Activated naive CD8-positive, alpha-beta T cell treated with anti-CD3 and anti-CD28 coated beads, Interleukin-2, amount 10 ng/mL, durations not matched to agents 7 days and 5 days (primary cell): ENCODE data around the gene GLI3. TPM values are rescaled to one million over a fixed set of nuclear protein-coding genes. Genes with fewer than 3 reads are reported as not detected.

Experiments used
- ATAC-seq: fragments of 150-1000 bp; cut with Tn5 transposase; one replicate; pipeline ENCODE4 v1.10.0; 2021; ENCODE audit warnings: low read depth, moderate library complexity
- POLR2A ChIA-PET: fragments of 350-600 bp; sonication (Branson Sonifier 250); formaldehyde crosslinking; loops from one replicate; lab custom pipeline; 2021; ENCODE audit warnings: antibody characterized with exemption; lab: Charles Lee
- DNase-seq: peaks from one replicate; pipeline ENCODE4 v3.0.0; 2021
- H3K27ac Mint-ChIP-seq: one replicate; pipeline ENCODE4 v1.8.0; 2022; ENCODE audit warnings: mild to moderate bottlenecking, mixed read lengths
- H3K27me3 Mint-ChIP-seq: one replicate; pipeline ENCODE4 v1.8.0; 2022; ENCODE audit warnings: mild to moderate bottlenecking, moderate library complexity, mixed read lengths
- H3K36me3 Mint-ChIP-seq: one replicate; pipeline ENCODE4 v1.8.0; 2021; ENCODE audit warnings: mild to moderate bottlenecking, mixed read lengths
- H3K4me1 Mint-ChIP-seq: one replicate; pipeline ENCODE4 v1.8.0; 2021; ENCODE audit warnings: mixed read lengths
- H3K4me3 Mint-ChIP-seq: one replicate; pipeline ENCODE4 v1.8.0; 2022; ENCODE audit warnings: mild to moderate bottlenecking, moderate library complexity, mixed read lengths
- H3K9me3 Mint-ChIP-seq: one replicate; pipeline ENCODE4 v1.8.0; 2021; ENCODE audit warnings: mixed read lengths
- total RNA-seq, 2 experiments: library from RNA; stranded (reverse); gene quantifications; one replicate each; pipeline ENCODE4 v1.2.3, GENCODE V29; 2021

The GLI3 gene
- total RNA-seq, 2 experiments from 2014 or later: 0.75 to 1.3 TPM

GRCh38 chr7:41927380-41927779 lies 309.6 kb downstream of the GLI3 start:
- no peak for DNase-seq
- no peak overlapping the region for H3K27ac Mint-ChIP-seq

GRCh38 chr7:41925946-41926345 lies 311.1 kb downstream of the GLI3 start:
- POLR2A ChIA-PET: no interaction called here
- ATAC-seq: no peak
- Mint-ChIP-seq H3K27me3 (peaks cover 16% of the 10 kb centered on the region), H3K4me1 (no peaks in the 10 kb centered on the region), H3K36me3 (no peaks in the 10 kb centered on the region), H3K4me3 (no peak overlapping the region), H3K9me3 (no peaks in the 10 kb centered on the region), H3K27ac (no peak overlapping the region)
- DNase-seq: no peak

More at GRCh38 chr7:41927380-41927779, 309.6 kb downstream of the GLI3 start:
- Mint-ChIP-seq H3K4me3 (no peak overlapping the region), H3K36me3 (no peaks in the 10 kb centered on the region), H3K9me3 (no peaks in the 10 kb centered on the region), H3K4me1 (no peaks in the 10 kb centered on the region), H3K27me3 (peaks cover 11% of the 10 kb centered on the region)
- ATAC-seq: no peak
- POLR2A ChIA-PET: no interaction called here

GRCh38 chr7:41924796-41925195 lies 312.2 kb downstream of the GLI3 start:
- Mint-ChIP-seq H3K9me3 (no peaks in the 10 kb centered on the region), H3K36me3 (no peaks in the 10 kb centered on the region), H3K27ac (no peak overlapping the region), H3K4me3 (no peak overlapping the region), H3K27me3 (peaks cover 20% of the 10 kb centered on the region), H3K4me1 (no peaks in the 10 kb centered on the region)
- no peak for DNase-seq
- no peak for ATAC-seq
- POLR2A ChIA-PET: no interaction called here

GRCh38 chr7:41922373-41922772 lies 314.6 kb downstream of the GLI3 start:
- POLR2A ChIA-PET: no interaction called here
- no peak for ATAC-seq
- no peaks in the 10 kb centered on the region for H3K4me1 Mint-ChIP-seq
- peaks cover 25% of the 10 kb centered on the region for H3K27me3 Mint-ChIP-seq
- no peaks in the 10 kb centered on the region for H3K36me3 Mint-ChIP-seq
- no peak for DNase-seq
- H3K4me3 Mint-ChIP-seq: no peak overlapping the region
- no peak overlapping the region for H3K27ac Mint-ChIP-seq
- no peaks in the 10 kb centered on the region for H3K9me3 Mint-ChIP-seq

GRCh38 chr7:41921453-41921981 lies 315.5 kb downstream of the GLI3 start:
- POLR2A ChIA-PET: no interaction called here
- Mint-ChIP-seq H3K27me3 (peaks cover 30% of the 10 kb centered on the region), H3K4me1 (no peaks in the 10 kb centered on the region), H3K4me3 (no peak overlapping the region), H3K36me3 (no peaks in the 10 kb centered on the region), H3K9me3 (no peaks in the 10 kb centered on the region), H3K27ac (no peak overlapping the region)
- DNase-seq (no peak), ATAC-seq (no peak)

- Mint-ChIP-seq H3K4me1 (no peaks in the 10 kb centered on the region), H3K4me3 (no peak overlapping the region), H3K27ac (no peak overlapping the region), H3K36me3 (no peaks in the 10 kb centered on the region), H3K9me3 (no peaks in the 10 kb centered on the region), H3K27me3 (peaks cover 37% of the 10 kb centered on the region)
- POLR2A ChIA-PET: no interaction called here
- ATAC-seq (no peak), DNase-seq (no peak)
Observed at GRCh38 chr7:41918597-41918996, 318.4 kb downstream of the GLI3 start.

- H3K4me3 Mint-ChIP-seq: no peak overlapping the region
- H3K27ac Mint-ChIP-seq: no peak overlapping the region
- H3K27me3 Mint-ChIP-seq: peaks cover 28% of the 10 kb centered on the region
- no peak for ATAC-seq
- DNase-seq: no peak
- no peaks in the 10 kb centered on the region for H3K36me3 Mint-ChIP-seq
- H3K9me3 Mint-ChIP-seq: no peaks in the 10 kb centered on the region
- no peaks in the 10 kb centered on the region for H3K4me1 Mint-ChIP-seq
- POLR2A ChIA-PET: no interaction called here
Observed at GRCh38 chr7:41916450-41916927, 320.5 kb downstream of the GLI3 start.

- DNase-seq (no peak), ATAC-seq (no peak)
- H3K4me3 Mint-ChIP-seq: no peak overlapping the region
- POLR2A ChIA-PET: no interaction called here
- no peak overlapping the region for H3K27ac Mint-ChIP-seq
- no peaks in the 10 kb centered on the region for H3K36me3 Mint-ChIP-seq
- H3K27me3 Mint-ChIP-seq: peaks cover 26% of the 10 kb centered on the region
- H3K4me1 Mint-ChIP-seq: no peaks in the 10 kb centered on the region
- no peaks in the 10 kb centered on the region for H3K9me3 Mint-ChIP-seq
Observed at GRCh38 chr7:41915871-41916270, 321.1 kb downstream of the GLI3 start.

- ATAC-seq (no peak), DNase-seq (no peak)
- Mint-ChIP-seq H3K9me3 (peaks cover 2% of the 10 kb centered on the region), H3K4me3 (no peak overlapping the region), H3K27me3 (peaks cover 20% of the 10 kb centered on the region), H3K36me3 (no peaks in the 10 kb centered on the region), H3K27ac (no peak overlapping the region), H3K4me1 (no peaks in the 10 kb centered on the region)
- POLR2A ChIA-PET: no interaction called here
Observed at GRCh38 chr7:41912851-41913567, 324.0 kb downstream of the GLI3 start.

- no peak for DNase-seq
- no peaks in the 10 kb centered on the region for H3K36me3 Mint-ChIP-seq
- H3K27ac Mint-ChIP-seq: no peak overlapping the region
- peaks cover 20% of the 10 kb centered on the region for H3K27me3 Mint-ChIP-seq
- H3K9me3 Mint-ChIP-seq: peaks cover 2% of the 10 kb centered on the region
- H3K4me1 Mint-ChIP-seq: no peaks in the 10 kb centered on the region
- no peak overlapping the region for H3K4me3 Mint-ChIP-seq
- POLR2A ChIA-PET: no interaction called here
- ATAC-seq: no peak
Observed at GRCh38 chr7:41912426-41912825, 324.6 kb downstream of the GLI3 start.

- POLR2A ChIA-PET: no interaction called here
- Mint-ChIP-seq H3K4me1 (no peaks in the 10 kb centered on the region), H3K27me3 (peaks cover 18% of the 10 kb centered on the region), H3K4me3 (no peak overlapping the region), H3K9me3 (peaks cover 2% of the 10 kb centered on the region), H3K27ac (no peak overlapping the region), H3K36me3 (no peaks in the 10 kb centered on the region)
- DNase-seq (no peak), ATAC-seq (no peak)
Observed at GRCh38 chr7:41911792-41912191, 325.2 kb downstream of the GLI3 start.
